GM10248 (cell line): Measurements from ENCODE around the gene PPL.

ENCODE experiments used
- CTCF ChIA-PET: fragments of 300-600 bp; sonication (Branson Sonifier 250); formaldehyde crosslinking; extraction: SDS; loops from one replicate; lab custom pipeline; 2021; ENCODE audit warnings: antibody characterized with exemption; lab: Yijun Ruan, JAX
- POLR2A ChIA-PET: fragments of 350-650 bp; sonication (Branson Sonifier 250); formaldehyde crosslinking; extraction: SDS; loops from one replicate; lab custom pipeline; 2020; ENCODE audit warnings: antibody characterized with exemption; lab: Yijun Ruan, JAX
- DNase-seq: peaks from one replicate; pipeline ENCODE4 v3.0.0; 2012; ENCODE audit errors: extremely low spot score
- TF ChIP-seq, protein P1 (sequence below): IDR thresholded peaks from 2 replicates; pipeline ENCODE4 v1.5.1; 2012; ENCODE audit warnings: mild to moderate bottlenecking, low read depth; ENCODE audit errors: extremely low read depth, missing control alignments, control extremely low read depth

Gene PPL, protein sequence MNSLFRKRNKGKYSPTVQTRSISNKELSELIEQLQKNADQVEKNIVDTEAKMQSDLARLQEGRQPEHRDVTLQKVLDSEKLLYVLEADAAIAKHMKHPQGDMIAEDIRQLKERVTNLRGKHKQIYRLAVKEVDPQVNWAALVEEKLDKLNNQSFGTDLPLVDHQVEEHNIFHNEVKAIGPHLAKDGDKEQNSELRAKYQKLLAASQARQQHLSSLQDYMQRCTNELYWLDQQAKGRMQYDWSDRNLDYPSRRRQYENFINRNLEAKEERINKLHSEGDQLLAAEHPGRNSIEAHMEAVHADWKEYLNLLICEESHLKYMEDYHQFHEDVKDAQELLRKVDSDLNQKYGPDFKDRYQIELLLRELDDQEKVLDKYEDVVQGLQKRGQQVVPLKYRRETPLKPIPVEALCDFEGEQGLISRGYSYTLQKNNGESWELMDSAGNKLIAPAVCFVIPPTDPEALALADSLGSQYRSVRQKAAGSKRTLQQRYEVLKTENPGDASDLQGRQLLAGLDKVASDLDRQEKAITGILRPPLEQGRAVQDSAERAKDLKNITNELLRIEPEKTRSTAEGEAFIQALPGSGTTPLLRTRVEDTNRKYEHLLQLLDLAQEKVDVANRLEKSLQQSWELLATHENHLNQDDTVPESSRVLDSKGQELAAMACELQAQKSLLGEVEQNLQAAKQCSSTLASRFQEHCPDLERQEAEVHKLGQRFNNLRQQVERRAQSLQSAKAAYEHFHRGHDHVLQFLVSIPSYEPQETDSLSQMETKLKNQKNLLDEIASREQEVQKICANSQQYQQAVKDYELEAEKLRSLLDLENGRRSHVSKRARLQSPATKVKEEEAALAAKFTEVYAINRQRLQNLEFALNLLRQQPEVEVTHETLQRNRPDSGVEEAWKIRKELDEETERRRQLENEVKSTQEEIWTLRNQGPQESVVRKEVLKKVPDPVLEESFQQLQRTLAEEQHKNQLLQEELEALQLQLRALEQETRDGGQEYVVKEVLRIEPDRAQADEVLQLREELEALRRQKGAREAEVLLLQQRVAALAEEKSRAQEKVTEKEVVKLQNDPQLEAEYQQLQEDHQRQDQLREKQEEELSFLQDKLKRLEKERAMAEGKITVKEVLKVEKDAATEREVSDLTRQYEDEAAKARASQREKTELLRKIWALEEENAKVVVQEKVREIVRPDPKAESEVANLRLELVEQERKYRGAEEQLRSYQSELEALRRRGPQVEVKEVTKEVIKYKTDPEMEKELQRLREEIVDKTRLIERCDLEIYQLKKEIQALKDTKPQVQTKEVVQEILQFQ (N-terminal part only)

DNA sequence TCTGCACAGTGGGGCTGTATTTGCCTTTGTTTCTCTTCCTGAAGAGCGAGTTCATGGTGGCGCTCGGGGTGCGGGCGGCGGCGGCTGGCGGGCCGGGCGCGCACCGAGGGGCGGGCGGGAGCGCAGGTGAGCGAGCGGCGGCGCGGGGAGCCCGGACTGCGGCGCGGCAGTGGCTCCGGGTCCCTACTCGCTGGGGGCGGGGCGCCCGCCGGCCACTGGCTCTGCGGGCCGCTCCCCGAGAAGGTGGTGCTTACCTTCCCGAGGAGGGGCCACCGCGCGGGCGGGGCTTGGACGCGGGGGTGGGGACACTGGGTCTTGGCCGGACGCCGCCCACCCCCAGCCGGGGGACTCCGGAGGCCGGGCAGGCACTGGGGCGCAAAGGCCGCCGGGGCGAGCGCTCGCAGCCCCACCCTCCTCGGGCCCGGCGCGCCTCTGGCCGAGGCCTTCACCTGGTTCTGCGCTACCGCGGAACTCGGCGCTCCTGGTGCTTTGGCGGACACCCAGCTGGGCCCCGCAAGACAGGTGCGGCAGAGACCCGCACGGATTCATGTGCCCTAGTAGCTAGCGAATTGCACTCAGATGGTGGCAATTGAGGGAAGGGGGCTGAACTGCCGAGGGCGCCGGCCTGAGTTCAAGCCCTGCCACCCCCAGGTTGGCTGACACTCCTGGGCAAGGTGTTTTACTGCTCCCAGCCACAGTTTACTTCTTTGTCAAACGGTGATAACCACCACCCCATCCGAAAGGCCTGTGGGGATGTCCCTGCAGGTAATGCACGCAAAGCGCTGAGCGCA lies at the start of gene PPL:
Gene PPL, minus strand, starts transcription at position 158 of the 791 bp plus-strand sequence. Its CDS starts 103 bp downstream, at position 55.
- TF ChIP-seq, protein P1, sequence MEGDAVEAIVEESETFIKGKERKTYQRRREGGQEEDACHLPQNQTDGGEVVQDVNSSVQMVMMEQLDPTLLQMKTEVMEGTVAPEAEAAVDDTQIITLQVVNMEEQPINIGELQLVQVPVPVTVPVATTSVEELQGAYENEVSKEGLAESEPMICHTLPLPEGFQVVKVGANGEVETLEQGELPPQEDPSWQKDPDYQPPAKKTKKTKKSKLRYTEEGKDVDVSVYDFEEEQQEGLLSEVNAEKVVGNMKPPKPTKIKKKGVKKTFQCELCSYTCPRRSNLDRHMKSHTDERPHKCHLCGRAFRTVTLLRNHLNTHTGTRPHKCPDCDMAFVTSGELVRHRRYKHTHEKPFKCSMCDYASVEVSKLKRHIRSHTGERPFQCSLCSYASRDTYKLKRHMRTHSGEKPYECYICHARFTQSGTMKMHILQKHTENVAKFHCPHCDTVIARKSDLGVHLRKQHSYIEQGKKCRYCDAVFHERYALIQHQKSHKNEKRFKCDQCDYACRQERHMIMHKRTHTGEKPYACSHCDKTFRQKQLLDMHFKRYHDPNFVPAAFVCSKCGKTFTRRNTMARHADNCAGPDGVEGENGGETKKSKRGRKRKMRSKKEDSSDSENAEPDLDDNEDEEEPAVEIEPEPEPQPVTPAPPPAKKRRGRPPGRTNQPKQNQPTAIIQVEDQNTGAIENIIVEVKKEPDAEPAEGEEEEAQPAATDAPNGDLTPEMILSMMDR = no peak
- ChIA-PET CTCF (interaction anchor here (1.8 kb wide), 1 partner anchor 19 kb away, joined by 4 read pairs; no protein-coding TSS in a partner anchor), POLR2A (no interaction called here)
- peak; percentile 83 for DNase-seq

DNA sequence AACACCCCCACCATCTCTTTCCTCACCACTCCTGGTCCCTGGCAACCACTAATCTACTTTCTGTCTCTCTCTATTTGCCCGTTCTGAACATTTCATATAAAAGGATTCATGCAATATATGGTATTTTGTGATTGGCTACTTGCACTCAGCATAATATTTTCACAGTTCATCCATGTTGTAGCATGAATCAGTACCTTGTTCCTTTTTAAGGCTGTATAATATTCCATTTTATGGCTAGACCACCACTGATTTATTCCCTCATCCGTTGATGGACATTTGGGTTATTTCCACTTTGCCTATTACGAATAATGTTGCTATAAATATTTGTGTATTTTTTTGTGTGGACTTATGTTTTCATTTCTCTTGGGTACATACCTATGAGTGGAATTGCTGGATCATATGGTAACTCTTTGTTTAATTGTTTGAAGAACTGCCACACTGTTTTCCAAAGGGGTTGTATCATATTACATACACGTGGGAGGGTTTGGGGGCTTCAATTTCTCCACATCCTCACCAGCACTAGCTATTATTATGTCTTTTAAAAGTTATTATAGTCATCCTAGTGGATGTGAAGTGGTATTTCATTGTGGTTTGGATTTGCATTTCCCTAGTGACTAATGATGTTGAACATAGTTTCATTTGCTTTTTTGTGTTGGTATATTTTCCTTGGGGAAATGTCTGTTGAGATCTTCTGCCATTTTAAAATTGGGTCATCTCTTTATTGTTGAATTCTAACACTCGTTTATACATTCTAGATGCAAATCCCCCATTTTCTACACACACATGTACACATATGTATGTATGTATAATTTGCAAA lies 47.4 kb upstream of the PPL start:
- DNase-seq = no peak
- TF ChIP-seq, protein P1 = no peak
- ChIA-PET POLR2A (no interaction called here), CTCF (no interaction called here)

DNA sequence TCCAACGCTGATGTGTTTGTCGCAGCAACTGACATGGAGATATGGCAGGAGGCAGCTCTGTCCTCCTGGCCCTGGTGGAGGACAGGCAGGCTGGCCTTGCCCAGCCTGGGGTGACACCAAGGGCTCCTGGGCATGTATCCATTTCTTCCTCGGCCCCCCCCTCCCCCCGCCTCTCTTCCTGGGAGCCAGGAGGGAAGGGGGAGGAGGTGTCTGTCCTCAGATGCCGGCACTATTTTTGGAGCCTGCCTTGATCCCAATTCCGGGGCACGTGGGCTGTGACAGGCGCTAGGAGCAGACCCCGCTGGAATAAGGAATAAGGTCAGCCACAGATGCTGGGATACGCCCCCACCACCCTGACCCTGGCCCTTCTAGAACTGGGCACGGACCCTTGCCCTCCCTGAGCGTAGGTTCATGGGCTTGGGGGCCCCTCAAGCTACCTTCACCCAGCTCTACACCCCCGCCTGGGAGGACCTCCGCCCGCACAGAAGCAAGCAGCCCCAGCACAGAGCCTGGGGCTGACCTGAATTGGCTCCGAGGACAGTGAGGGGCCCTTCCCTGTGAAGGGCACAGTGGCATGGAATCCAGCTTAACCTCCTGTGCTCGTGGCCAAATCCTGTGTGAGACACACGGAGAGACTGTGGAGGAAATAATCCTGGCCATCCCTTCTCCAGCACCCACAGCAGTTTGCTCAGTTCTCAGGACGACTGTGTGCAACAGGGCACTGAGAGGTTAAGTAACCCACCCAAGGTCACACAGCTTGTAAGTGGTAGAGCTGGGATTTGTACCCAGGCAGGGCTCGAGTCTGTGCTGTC lies 45.3 kb upstream of the PPL start:
- DNase-seq = no peak
- CTCF ChIA-PET = no interaction called here
- POLR2A ChIA-PET = interaction anchor here (0.5 kb wide), 1 partner anchor 872 kb away, joined by 3 read pairs; no protein-coding TSS in a partner anchor
- TF ChIP-seq, protein P1 = no peak

DNA sequence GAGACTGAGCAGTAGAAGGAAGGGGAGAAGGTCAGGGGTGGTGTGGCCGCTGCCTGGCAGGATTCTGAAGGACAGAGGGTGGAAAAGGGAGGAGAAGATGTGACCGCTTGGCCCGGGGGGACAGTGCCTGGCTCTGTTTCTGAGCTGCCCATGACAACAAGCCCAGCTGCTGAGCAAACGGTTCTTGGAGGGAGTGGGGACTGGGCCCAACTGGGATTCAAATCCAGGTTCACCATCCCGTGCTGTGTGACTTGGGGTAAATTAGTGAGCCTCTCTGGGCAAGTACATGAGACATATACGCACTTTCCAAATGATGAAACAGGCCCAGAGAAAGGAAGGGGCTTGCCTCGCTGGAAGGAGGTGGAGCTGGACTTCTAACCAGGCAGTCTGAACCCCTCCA lies 44.5 kb upstream of the PPL start:
- no peak for DNase-seq
- ChIA-PET POLR2A (no interaction called here), CTCF (no interaction called here)
- TF ChIP-seq, protein P1 = no peak

DNA sequence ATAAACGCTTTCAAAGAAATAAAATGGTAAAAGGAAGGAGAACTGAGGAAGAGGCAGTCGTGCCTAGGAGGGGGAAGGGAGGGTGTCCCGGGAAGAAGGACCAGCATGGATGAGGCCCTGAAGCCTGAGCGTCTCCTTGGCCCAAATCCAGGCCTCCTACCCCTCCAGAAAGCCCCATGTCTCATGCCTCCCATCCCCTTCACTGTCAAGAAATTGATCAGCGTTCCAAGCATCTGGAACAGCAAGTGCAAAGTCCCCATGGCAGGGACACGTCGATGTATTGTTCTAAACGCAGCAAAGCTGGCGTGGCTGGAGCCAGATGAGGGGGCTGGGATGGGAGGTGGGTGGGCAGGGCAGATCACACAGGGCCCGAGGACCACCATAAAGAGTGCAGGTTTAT lies 43.7 kb upstream of the PPL start:
- POLR2A ChIA-PET = no interaction called here
- CTCF ChIA-PET = no interaction called here

More for the DNA sequence above, 43.7 kb upstream of the PPL start:
- DNase-seq = no peak
- TF ChIP-seq, protein P1 = no peak
